ENCODE measurements around the gene RNF157.
A peak's percentile ranks its signal among the peaks of the same experiment; 100 is the strongest.
"Not testable (repeated sequence)": the region's sequence is repeated elsewhere in the genome, so short reads cannot be mapped to it uniquely, and the experiment has no call there.

RNF157 gene

GRCh38 chr17:76250141-76250540, 9.8 kb upstream of the RNF157 start:
- Histone ChIP-seq H3K9me3 (no peaks in the 10 kb centered on the region), H3K36me3 (no peaks in the 10 kb centered on the region), H3K4me1 (no peaks in the 10 kb centered on the region), H3K27me3 (no peaks in the 10 kb centered on the region), H3K4me3 (ENCODE audit: low read depth, low read length) (no peak overlapping the region)
- TF ChIP-seq CTCF (IDR thresholded peaks at IDR 0.05; ENCODE audit: low read depth, low read length): no peak
- DNase-seq: no peak

GRCh38 chr17:76248013-76248782, 7.9 kb upstream of the RNF157 start:
- TF ChIP-seq CTCF (IDR thresholded peaks at IDR 0.05; ENCODE audit: low read depth, low read length): peak; percentile 11; the same call in 1 of the 2 replicates
- DNase-seq: no peak
- Histone ChIP-seq H3K27me3 (no peaks in the 10 kb centered on the region), H3K4me1 (no peaks in the 10 kb centered on the region), H3K36me3 (no peaks in the 10 kb centered on the region), H3K4me3 (ENCODE audit: low read depth, low read length) (no peak overlapping the region), H3K9me3 (no peaks in the 10 kb centered on the region)

- no peak for DNase-seq
- H3K4me1 ChIP-seq: no peaks in the 10 kb centered on the region
Observed at GRCh38 chr17:76247304-76247703, 7.0 kb upstream of the RNF157 start.

GRCh38 chr17:76246080-76247066, 6.1 kb upstream of the RNF157 start:
- no peak overlapping the region for H3K4me3 ChIP-seq (ENCODE audit: low read depth, low read length)
- no peaks in the 10 kb centered on the region for H3K36me3 ChIP-seq

More at GRCh38 chr17:76247304-76247703, 7.0 kb upstream of the RNF157 start:
- Histone ChIP-seq H3K9me3 (no peaks in the 10 kb centered on the region), H3K27me3 (0 out of 2 replicates have a peak, but pooled peaks cover under 1% of the 10 kb centered on the region), H3K4me3 (ENCODE audit: low read depth, low read length) (no peak overlapping the region), H3K36me3 (no peaks in the 10 kb centered on the region)
- no peak for TF ChIP-seq CTCF (IDR thresholded peaks at IDR 0.05; ENCODE audit: low read depth, low read length)

GRCh38 chr17:76244721-76245120, 4.4 kb upstream of the RNF157 start:
- not testable (repeated sequence) for DNase-seq

More at GRCh38 chr17:76246080-76247066, 6.1 kb upstream of the RNF157 start:
- H3K9me3 ChIP-seq: no peaks in the 10 kb centered on the region
- no peak for DNase-seq
- no peaks in the 10 kb centered on the region for H3K4me1 ChIP-seq
- no peak for TF ChIP-seq CTCF (IDR thresholded peaks at IDR 0.05; ENCODE audit: low read depth, low read length)
- H3K27me3 ChIP-seq: peaks cover 10% of the 10 kb centered on the region

GRCh38 chr17:76243826-76244679, 3.8 kb upstream of the RNF157 start:
- H3K4me3 ChIP-seq (ENCODE audit: low read depth, low read length): no peak overlapping the region
- peaks cover 24% of the 10 kb centered on the region for H3K27me3 ChIP-seq
- no peaks in the 10 kb centered on the region for H3K36me3 ChIP-seq
- H3K9me3 ChIP-seq: peaks cover 2% of the 10 kb centered on the region; the same call in 1 of the 2 replicates
- DNase-seq: no peak
- no peak for TF ChIP-seq CTCF (IDR thresholded peaks at IDR 0.05; ENCODE audit: low read depth, low read length)
- peaks cover 4% of the 10 kb centered on the region for H3K4me1 ChIP-seq

More at GRCh38 chr17:76244721-76245120, 4.4 kb upstream of the RNF157 start:
- peaks cover 22% of the 10 kb centered on the region for H3K27me3 ChIP-seq
- H3K4me1 ChIP-seq; H3K9me3 ChIP-seq; H3K4me3 ChIP-seq (ENCODE audit: low read depth, low read length); H3K36me3 ChIP-seq: not testable (repeated sequence)
